ENCODE results near the gene OR4F15.

The OR4F15 gene

GRCh38 chr15:101804375-101804774 is 7.6 kb upstream of the OR4F15 start:
- no peak for DNase-seq

- DNase-seq = no peak
Observed at GRCh38 chr15:101804941-101805340, 7.1 kb upstream of the OR4F15 start.

- no peak for DNase-seq
Observed at GRCh38 chr15:101805605-101806345, 6.2 kb upstream of the OR4F15 start.

DNA sequence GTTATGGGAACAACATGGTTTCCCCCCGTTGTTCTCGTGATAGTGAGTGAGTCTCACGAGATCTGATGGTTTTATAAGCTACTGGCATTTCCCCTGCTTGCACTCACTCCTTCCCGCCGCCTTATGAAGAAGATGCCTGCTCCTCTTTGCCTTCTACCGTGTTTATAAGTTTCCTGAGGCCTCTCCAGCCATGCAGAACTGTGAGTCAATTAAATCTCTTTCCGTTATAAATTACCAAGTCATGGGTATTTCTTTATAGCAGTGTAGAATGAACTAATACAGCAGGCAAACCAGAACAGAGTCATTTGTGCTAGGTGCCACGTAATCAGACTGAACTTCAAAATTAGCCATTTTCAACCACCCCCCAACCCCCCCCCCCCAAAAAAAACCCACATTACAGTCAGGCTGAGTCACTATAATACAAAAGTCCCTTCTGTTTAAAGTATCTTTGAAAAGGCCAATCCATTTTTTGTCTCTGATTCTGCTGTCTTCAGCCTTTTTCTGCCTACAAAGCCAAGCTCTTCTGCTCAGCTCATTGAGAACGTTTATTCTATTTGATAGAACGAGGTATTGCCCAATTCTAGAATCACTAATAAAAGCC is 4.6 kb upstream of the OR4F15 start:
- DNase-seq = no peak

GRCh38 chr15:101808201-101808600 is 3.8 kb upstream of the OR4F15 start:
- no peak for DNase-seq

- no peak for DNase-seq
Observed at GRCh38 chr15:101810456-101810855, 1.5 kb upstream of the OR4F15 start.

DNA sequence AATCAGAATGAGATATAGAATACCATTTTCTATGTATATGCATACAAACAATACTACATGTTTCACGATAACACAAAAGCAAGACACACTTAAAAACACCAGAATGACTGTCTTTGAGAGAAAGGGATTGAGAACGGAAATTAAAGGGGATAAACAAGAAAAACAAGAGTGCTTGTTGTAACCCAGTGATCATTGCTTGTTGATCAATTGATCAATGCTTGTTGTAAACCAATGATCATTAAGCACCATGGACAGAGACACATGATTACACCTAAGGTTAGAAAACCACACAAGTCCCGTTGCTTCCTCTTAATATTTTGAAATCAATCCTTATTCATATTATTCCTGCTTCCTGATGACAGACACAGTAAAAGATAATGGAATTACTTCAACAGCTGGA is 1.1 kb upstream of the OR4F15 start:
- no peak for DNase-seq

DNA sequence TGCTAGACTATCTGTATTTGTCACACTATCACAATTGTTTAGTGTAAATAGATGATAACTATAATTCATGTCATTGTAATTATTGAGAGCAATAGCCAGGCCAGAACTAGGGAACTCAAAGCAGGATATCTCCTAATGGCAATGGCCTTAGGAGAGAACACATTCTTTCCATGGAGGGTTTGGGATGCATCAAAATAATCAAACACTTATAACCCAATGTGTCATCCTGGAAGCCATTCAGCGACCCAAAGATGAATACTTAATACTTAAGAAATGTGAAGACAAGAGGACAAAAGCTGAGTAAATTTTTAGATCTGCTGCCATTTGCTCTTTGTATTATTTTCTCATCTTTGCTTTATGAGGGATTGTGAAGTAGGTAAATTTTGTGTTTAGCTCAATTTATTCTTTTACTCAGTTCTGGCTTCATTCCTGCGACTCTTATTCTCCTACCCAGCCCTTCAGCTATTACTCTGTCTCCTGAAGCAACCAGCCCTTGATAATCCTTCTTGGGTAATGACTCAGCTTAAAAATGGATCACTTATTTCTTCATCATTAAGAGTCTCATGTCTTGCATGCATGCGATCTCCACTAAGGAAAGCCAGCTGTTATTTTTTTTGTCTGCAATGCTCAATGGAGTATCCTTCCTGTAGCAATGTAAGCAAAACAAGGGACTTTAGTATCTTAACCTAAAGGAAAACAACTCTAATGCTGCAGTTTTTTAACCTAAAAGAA is 2.0 kb downstream of the OR4F15 start:
- no peak for DNase-seq

- no peak for DNase-seq
Observed at GRCh38 chr15:101820781-101821180, 8.8 kb downstream of the OR4F15 start.

DNA sequence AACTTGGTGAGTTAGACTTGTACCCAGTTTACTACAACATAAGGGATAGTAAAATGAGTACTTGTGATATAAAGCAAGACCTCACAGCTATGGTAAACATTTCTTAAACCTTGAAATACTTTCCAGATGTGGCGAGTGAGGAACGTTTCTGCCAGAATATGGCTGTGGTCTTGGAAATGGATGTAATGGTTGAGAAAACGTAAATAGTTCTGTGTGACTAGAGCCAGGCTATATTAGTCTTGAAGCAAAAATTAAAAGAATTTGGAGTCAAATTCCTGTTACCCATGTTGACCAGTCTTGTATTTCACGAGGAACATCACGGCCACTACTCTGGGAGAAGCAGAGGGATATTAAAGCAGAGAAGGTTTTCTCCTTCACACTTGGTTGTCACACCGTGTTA is 15.3 kb downstream of the OR4F15 start:
- no peak for DNase-seq

DNA sequence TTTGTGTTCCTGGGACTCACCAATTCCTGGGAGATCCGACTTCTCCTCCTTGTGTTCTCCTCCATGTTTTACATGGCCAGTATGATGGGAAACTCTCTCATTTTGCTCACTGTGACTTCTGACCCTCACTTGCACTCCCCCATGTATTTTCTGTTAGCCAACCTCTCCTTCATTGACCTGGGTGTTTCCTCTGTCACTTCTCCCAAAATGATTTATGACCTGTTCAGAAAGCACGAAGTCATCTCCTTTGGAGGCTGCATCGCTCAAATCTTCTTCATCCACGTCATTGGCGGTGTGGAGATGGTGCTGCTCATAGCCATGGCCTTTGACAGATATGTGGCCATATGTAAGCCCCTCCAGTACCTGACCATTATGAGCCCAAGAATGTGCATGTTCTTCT is 16.8 kb downstream of the OR4F15 start:
- no peak for DNase-seq

- no peak for DNase-seq
Observed at GRCh38 chr15:101841656-101842055, 29.7 kb downstream of the OR4F15 start.

GRCh38 chr15:101844916-101845315 is 32.9 kb downstream of the OR4F15 start:
- DNase-seq = no peak

DNA sequence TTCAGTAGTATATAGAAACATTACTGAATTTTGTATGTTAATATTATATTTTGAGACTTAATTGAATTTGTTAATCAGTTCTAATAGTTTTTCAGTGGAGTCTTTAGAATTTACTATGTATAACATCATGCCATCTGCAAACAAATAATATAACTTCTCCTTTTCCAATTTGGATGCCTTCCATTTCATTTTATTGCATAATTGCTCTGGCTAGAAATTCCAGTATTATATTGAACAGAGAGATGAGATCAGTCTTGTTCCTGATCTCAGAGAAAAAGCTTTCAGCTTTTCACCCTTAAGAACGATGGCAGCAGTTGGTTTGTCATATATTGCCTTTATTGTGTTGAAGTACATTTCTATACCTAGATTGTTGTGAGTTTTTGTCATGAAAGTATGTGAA is 40.4 kb downstream of the OR4F15 start:
- no peak for DNase-seq

Data from activated naive CD4-positive, alpha-beta T cell treated with Interleukin-2 at 50 U/mL for 16 hours (primary cell).